ENCODE data around the gene ITIH4. TPM values are rescaled to one million over a fixed set of nuclear protein-coding genes. Genes with fewer than 3 reads are reported as not detected.

Gene ITIH4
- total and polyA plus RNA-seq, 2 of the 13 experiments (the other 11 are each of a cell fraction or from before 2014, with no cell fraction given), result 2.7 to 5.3 TPM

- Histone ChIP-seq H3K9ac (ENCODE audit: insufficient read depth, low read depth, low read length) (no peak overlapping the region), H3K4me3 (replicated peaks in 1 of 3; ENCODE audit: insufficient read depth in 1 of 3, low read depth in 2 of 3, low read length in 3 of 3) (no peak overlapping the region), H3K4me1 (ENCODE audit: insufficient read depth, low read length) (peaks cover 100% of the 10 kb centered on the region), H3K36me3 (replicated peaks in 1 of 2; ENCODE audit: control insufficient read depth in 1 of 2, insufficient read depth in 2 of 2, low read length in 2 of 2) (no peaks in the 10 kb centered on the region), H2AFZ (ENCODE audit: low read length) (no peak overlapping the region), H3K79me2 (ENCODE audit: insufficient read depth, low read length) (no peaks in the 10 kb centered on the region), H3K27me3 (ENCODE audit: control insufficient read depth in 1 of 2, insufficient read depth in 2 of 2, low read length in 2 of 2) (no peaks in the 10 kb centered on the region), H4K20me1 (ENCODE audit: insufficient read depth, low read length) (no peaks in the 10 kb centered on the region), H3K4me2 (ENCODE audit: low read depth, low read length) (0 out of 2 replicates have a peak overlapping the region, but pooled peaks have one; percentile 30), H3K27ac (ENCODE audit: extremely low read length, insufficient read depth, low read length) (no peak overlapping the region), H3K9me3 (ENCODE audit: low read length) (no peaks in the 10 kb centered on the region)
- ChIA-PET POLR2A (interaction anchor here (0.7 to 4.4 kb wide), 2 partner anchors 9 to 19 kb away, joined by 3 to 21 read pairs; partner anchors contain the start of gene NEK4), CTCF (ENCODE audit: low intra/inter-chr PET ratio, low total read pairs) (no interaction called here)
- intact Hi-C loops (cut with micrococcal nuclease; ENCODE audit: unreplicated experiment), result no loop called here
- no TSS peak for BruUV-seq (replicated peaks)
- no peak for FAIRE-seq
- no peak for DNase-seq (ENCODE audit: low spot score)
- no peak for ATAC-seq
- TF ChIP-seq HNRNPL (IDR thresholded peaks at IDR 0.05; ENCODE audit: low read depth, low read length) (peak; percentile 65; the same call in 1 of the 2 replicates), ZNF501 (CRISPR knock-in tag; IDR thresholded peaks at IDR 0.05) (no peak)
- 100% methylated on average over 2 of the region's 6 CpGs for WGBS (ENCODE audit: low lambda C conversion rate)
- in situ Hi-C loops (cut with HindIII; ENCODE audit: extremely low pct_ligation_motif_present, low pct_unique_long_range_greater_than_20kb), result no loop called here
Measured at GRCh38 chr3:52789746-52790040, 40.8 kb downstream of the ITIH4 start.

GRCh38 chr3:52788890-52789745 lies 41.4 kb downstream of the ITIH4 start:
- intact Hi-C loops (cut with micrococcal nuclease; ENCODE audit: unreplicated experiment) (no loop called here), in situ Hi-C loops (cut with HindIII; ENCODE audit: extremely low pct_ligation_motif_present, low pct_unique_long_range_greater_than_20kb) (no loop called here)
- Histone ChIP-seq H3K9ac (ENCODE audit: insufficient read depth, low read depth, low read length) (no peak overlapping the region), H3K4me1 (ENCODE audit: insufficient read depth, low read length) (peaks cover 100% of the 10 kb centered on the region), H3K79me2 (ENCODE audit: insufficient read depth, low read length) (no peaks in the 10 kb centered on the region), H3K4me2 (ENCODE audit: low read depth, low read length) (peak overlapping the region; percentile 30; the same call in 1 of the 2 replicates), H3K36me3 (replicated peaks in 1 of 2; ENCODE audit: control insufficient read depth in 1 of 2, insufficient read depth in 2 of 2, low read length in 2 of 2) (no peaks in the 10 kb centered on the region), H3K27me3 (ENCODE audit: control insufficient read depth in 1 of 2, insufficient read depth in 2 of 2, low read length in 2 of 2) (no peaks in the 10 kb centered on the region), H2AFZ (ENCODE audit: low read length) (no peak overlapping the region), H3K9me3 (ENCODE audit: low read length) (no peaks in the 10 kb centered on the region), H4K20me1 (ENCODE audit: insufficient read depth, low read length) (no peaks in the 10 kb centered on the region), H3K4me3 (replicated peaks in 1 of 3; ENCODE audit: insufficient read depth in 1 of 3, low read depth in 2 of 3, low read length in 3 of 3) (no peak overlapping the region; a peak in 1 of 6 replicates), H3K27ac (ENCODE audit: extremely low read length, insufficient read depth, low read length) (no peak overlapping the region)
- TF ChIP-seq YEATS4 (CRISPR knock-in tag; IDR thresholded peaks at IDR 0.05; ENCODE audit: borderline replicate concordance) (no peak), HMG20A (CRISPR knock-in tag; IDR thresholded peaks at IDR 0.05; ENCODE audit: borderline replicate concordance) (no peak), ZSCAN25 (CRISPR knock-in tag; IDR thresholded peaks at IDR 0.05) (peak; percentile 58; the same call in 1 of the 2 replicates), PCBP2 (optimal IDR thresholded peaks at IDR 0.05; ENCODE audit: low read depth, low read length, poor library complexity, severe bottlenecking) (no peak), SMARCC2 (IDR thresholded peaks at IDR 0.05) (no peak)
- no peak for ATAC-seq
- ChIA-PET POLR2A (interaction anchor here (4.4 kb wide), 1 partner anchor 18 kb away, joined by 21 read pairs; the partner anchor contains the start of gene NEK4), CTCF (ENCODE audit: low intra/inter-chr PET ratio, low total read pairs) (no interaction called here)
- FAIRE-seq, result no peak
- BruUV-seq (replicated peaks), result no TSS peak
- 83% methylated on average over 11 of the region's 16 CpGs for WGBS (ENCODE audit: low lambda C conversion rate)
- no peak for DNase-seq (ENCODE audit: low spot score)

Data from HepG2 (cell line).